ENCODE results near the gene MROH7.

MROH7 gene

DNA sequence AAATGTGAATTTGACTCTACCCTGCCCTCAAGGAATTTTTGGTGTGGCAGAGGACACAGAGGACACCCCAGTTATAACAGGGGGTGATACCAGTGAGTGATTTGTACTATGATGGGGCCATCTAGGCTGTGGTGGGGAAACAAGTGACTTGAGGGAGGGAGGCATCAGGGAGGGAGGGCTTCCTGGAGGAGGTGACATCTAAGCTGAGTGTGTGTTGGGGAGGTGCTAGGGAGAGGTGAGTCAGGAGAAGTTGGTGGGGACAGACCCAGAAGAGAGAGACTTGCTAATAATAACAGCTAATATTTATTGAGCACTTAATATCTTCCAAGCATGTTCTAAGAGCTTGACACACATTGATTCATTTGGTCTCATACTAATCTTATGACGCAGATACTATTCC is 54.2 kb downstream of the MROH7 start:
- Histone ChIP-seq H3K36me3 (ENCODE audit: control insufficient read depth, insufficient read depth, low read length) (no peaks in the 10 kb centered on the region), H3K27me3 (ENCODE audit: control insufficient read depth, insufficient read depth, low read length) (no peaks in the 10 kb centered on the region), H3K4me3 (ENCODE audit: low read length) (no peak overlapping the region), H3K9me3 (ENCODE audit: control insufficient read depth, low read length) (no peaks in the 10 kb centered on the region), H3K4me1 (ENCODE audit: control insufficient read depth, insufficient read depth, low read length) (no peaks in the 10 kb centered on the region), H3K9ac (ENCODE audit: low read length) (no peak overlapping the region)

DNA sequence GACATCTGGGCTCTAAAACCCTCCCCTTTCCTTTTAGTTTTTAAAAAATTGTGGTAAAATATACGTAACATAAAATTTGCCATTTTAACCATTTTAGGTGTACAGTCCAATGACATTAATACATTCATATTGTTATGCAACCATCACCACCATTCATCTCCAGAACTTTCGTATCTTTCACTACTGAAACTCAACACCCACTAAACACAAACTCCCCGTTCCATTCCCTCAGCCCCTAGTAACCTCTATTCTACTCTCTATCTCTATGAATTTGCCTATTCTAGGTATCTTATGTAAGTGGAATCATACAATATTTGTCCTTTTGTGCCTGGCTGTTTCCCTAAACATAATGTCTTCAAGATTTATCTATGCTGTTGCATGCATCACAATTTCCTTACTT is 54.7 kb downstream of the MROH7 start:
- no peak overlapping the region for H3K4me3 ChIP-seq (ENCODE audit: low read length)
- H3K4me1 ChIP-seq (ENCODE audit: control insufficient read depth, insufficient read depth, low read length), result no peaks in the 10 kb centered on the region
- no peak overlapping the region for H3K9ac ChIP-seq (ENCODE audit: low read length)
- no peaks in the 10 kb centered on the region for H3K36me3 ChIP-seq (ENCODE audit: control insufficient read depth, insufficient read depth, low read length)
- H3K27me3 ChIP-seq (ENCODE audit: control insufficient read depth, insufficient read depth, low read length), result no peaks in the 10 kb centered on the region
- H3K9me3 ChIP-seq (ENCODE audit: control insufficient read depth, low read length), result no peaks in the 10 kb centered on the region

DNA sequence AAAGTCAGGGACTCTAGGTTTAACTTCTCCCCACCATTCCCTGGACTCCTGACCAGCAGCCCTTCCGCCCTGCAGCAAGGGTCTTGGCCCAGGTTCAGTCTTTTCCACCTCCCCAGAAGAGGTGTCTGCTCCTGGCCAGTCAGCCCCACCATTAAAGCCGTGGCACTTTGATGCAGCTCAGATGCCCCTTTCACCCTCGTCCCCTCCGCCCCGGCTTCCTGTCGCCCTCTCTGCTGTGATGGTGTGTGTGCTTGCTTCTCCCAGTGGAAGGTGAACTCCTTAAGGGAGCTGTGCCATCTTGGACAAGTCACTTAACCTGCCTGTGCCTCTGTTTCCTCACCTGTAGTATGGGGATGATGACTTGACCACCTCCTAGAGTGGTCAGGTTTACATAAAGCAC is 56.3 kb downstream of the MROH7 start:
- Histone ChIP-seq H3K4me1 (ENCODE audit: control insufficient read depth, insufficient read depth, low read length) (no peaks in the 10 kb centered on the region), H3K27me3 (ENCODE audit: control insufficient read depth, insufficient read depth, low read length) (no peaks in the 10 kb centered on the region), H3K9me3 (ENCODE audit: control insufficient read depth, low read length) (no peaks in the 10 kb centered on the region), H3K4me3 (ENCODE audit: low read length) (no peak overlapping the region), H3K36me3 (ENCODE audit: control insufficient read depth, insufficient read depth, low read length) (no peaks in the 10 kb centered on the region), H3K9ac (ENCODE audit: low read length) (no peak overlapping the region)

DNA sequence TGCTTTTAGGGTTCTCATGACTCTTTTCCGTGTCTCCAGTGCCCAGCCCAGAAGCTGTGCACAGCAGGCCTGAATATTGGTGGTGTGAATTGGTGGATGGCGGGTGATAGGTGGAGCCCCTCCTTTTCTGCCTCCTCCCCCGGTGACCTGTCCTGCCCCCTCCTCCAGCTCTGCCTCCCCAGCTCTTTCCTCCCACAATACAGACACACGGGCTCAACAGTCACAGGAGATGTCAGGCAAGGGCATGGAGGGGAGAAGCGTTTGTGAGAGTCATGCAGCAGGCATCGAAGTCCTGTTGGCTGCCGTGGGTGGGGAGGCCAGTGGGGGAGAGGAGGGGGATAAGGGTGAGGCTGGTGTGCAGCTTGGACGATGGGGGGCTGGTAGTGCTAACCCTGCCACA is 56.8 kb downstream of the MROH7 start:
- H3K27me3 ChIP-seq (ENCODE audit: control insufficient read depth, insufficient read depth, low read length), result no peaks in the 10 kb centered on the region
- no peaks in the 10 kb centered on the region for H3K4me1 ChIP-seq (ENCODE audit: control insufficient read depth, insufficient read depth, low read length)
- no peak overlapping the region for H3K4me3 ChIP-seq (ENCODE audit: low read length)

DNA sequence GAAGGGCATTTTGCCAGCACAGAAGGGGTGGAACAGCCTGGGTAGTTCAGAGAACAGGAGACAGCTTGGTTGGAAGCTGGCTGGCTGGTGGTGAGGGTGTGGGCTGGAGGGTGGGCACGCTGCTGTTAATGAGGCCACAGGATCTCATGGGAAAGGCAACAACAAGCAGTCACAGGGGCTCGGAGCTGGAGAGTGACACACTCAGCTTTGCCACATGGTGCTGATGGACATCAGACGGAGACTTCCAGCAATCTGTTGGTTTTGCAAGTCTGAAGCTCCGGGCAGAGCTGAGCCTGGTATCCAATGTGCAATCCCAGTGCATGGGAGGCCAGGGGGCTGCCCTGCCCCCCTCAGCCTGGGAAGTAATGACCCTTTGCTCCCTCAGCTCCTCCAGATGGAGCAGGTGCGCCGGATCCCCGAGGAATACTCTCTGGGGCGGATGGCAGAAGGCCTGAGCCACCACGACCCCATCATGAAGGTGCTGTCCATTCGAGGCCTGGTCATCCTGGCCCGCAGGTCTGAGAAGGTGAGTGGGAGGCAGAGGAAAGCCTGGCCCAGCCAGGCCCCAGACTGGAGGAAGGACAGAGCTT is 58.4 kb downstream of the MROH7 start:
- Histone ChIP-seq H3K36me3 (ENCODE audit: control insufficient read depth, insufficient read depth, low read length) (no peaks in the 10 kb centered on the region), H3K9ac (ENCODE audit: low read length) (no peak overlapping the region), H3K27me3 (ENCODE audit: control insufficient read depth, insufficient read depth, low read length) (no peaks in the 10 kb centered on the region), H3K9me3 (ENCODE audit: control insufficient read depth, low read length) (no peaks in the 10 kb centered on the region), H3K4me1 (ENCODE audit: control insufficient read depth, insufficient read depth, low read length) (no peaks in the 10 kb centered on the region), H3K4me3 (ENCODE audit: low read length) (no peak overlapping the region)

More for the DNA sequence above, 56.8 kb downstream of the MROH7 start:
- Histone ChIP-seq H3K9ac (ENCODE audit: low read length) (no peak overlapping the region), H3K9me3 (ENCODE audit: control insufficient read depth, low read length) (no peaks in the 10 kb centered on the region), H3K36me3 (ENCODE audit: control insufficient read depth, insufficient read depth, low read length) (no peaks in the 10 kb centered on the region)

DNA sequence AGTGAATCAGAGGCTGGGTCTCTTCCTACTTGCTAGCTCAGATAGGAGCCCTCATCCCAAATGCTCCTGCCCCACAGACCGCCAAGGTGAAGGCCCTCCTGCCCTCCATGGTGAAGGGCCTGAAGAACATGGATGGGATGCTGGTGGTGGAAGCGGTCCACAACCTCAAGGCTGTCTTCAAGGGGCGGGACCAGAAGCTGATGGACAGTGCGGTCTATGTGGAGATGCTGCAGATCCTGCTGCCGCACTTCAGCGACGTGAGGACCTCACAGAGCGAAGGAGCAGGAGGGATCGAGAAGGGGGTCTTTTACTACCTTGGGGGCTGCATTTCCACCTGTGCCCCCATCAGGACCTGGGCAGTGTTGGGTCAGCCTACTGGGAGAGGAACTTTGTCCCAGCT is 59.5 kb downstream of the MROH7 start:
- H3K4me1 ChIP-seq (ENCODE audit: control insufficient read depth, insufficient read depth, low read length), result no peaks in the 10 kb centered on the region
- H3K36me3 ChIP-seq (ENCODE audit: control insufficient read depth, insufficient read depth, low read length), result no peaks in the 10 kb centered on the region

DNA sequence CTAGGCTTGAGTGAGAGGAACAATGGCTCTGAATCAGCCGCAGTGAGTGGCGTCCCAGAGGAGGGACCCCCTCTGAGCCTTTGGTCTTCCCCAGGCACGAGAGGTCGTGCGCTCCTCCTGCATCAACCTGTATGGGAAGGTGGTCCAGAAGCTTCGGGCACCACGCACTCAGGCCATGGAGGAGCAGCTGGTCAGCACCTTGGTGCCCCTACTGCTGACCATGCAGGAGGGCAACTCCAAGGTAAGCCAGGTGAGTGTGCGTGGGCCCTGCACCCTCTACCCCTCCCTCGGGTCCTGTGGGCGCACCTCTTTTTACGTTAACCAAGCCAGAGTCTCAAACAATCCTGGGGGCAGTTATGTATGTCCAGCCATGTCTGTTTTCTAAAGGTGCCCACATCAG is 60.4 kb downstream of the MROH7 start:
- no peaks in the 10 kb centered on the region for H3K4me1 ChIP-seq (ENCODE audit: control insufficient read depth, insufficient read depth, low read length)
- H3K9ac ChIP-seq (ENCODE audit: low read length), result no peak overlapping the region
- H3K36me3 ChIP-seq (ENCODE audit: control insufficient read depth, insufficient read depth, low read length), result no peaks in the 10 kb centered on the region
- H3K4me3 ChIP-seq (ENCODE audit: low read length), result no peak overlapping the region
- H3K9me3 ChIP-seq (ENCODE audit: control insufficient read depth, low read length), result no peaks in the 10 kb centered on the region
- H3K27me3 ChIP-seq (ENCODE audit: control insufficient read depth, insufficient read depth, low read length), result no peaks in the 10 kb centered on the region

More for the DNA sequence above, 59.5 kb downstream of the MROH7 start:
- no peak overlapping the region for H3K9ac ChIP-seq (ENCODE audit: low read length)
- no peaks in the 10 kb centered on the region for H3K9me3 ChIP-seq (ENCODE audit: control insufficient read depth, low read length)
- no peaks in the 10 kb centered on the region for H3K27me3 ChIP-seq (ENCODE audit: control insufficient read depth, insufficient read depth, low read length)
- no peak overlapping the region for H3K4me3 ChIP-seq (ENCODE audit: low read length)

DNA sequence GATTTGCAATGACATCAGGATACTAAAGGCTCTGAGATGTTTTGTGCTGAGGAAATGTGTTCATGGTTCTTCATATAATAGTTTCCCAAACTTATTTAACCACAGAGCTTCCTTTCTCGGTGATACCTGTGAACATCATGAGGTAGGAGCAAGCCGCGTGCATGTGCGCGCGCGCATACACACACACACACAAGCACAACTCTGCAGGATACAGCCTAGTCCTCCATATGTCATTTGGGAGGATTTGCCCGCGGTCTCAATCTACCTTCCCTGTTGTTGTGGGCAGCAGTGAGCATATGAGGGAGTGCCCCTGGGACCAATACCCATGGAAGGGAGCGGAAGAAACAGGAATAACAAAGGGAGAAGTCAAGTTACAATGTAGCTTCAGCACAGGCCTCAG is 61.9 kb downstream of the MROH7 start:
- no peaks in the 10 kb centered on the region for H3K4me1 ChIP-seq (ENCODE audit: control insufficient read depth, insufficient read depth, low read length)
- no peaks in the 10 kb centered on the region for H3K9me3 ChIP-seq (ENCODE audit: control insufficient read depth, low read length)
- no peak overlapping the region for H3K9ac ChIP-seq (ENCODE audit: low read length)
- no peaks in the 10 kb centered on the region for H3K27me3 ChIP-seq (ENCODE audit: control insufficient read depth, insufficient read depth, low read length)
- no peaks in the 10 kb centered on the region for H3K36me3 ChIP-seq (ENCODE audit: control insufficient read depth, insufficient read depth, low read length)
- no peak overlapping the region for H3K4me3 ChIP-seq (ENCODE audit: low read length)

DNA sequence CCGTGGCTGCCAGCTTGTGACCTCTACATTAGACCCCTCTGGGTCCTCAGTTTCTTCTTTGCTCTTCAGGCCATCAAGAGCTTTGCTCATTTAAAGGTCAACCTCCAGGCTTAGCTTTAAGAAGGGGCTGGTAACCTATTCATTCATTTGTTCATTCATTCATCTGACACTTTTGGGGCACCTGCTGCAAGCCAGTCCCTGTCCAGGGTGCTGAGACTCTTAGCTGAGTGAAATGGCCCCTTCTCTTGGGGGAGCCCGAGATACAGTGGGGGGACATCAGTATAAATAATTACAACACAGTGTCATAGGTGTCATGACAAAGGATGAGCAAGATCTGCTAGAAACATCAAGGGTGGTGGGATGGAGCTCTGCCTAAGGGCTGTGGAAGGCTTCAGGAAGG is 63.6 kb downstream of the MROH7 start:
- Histone ChIP-seq H3K4me3 (ENCODE audit: low read length) (no peak overlapping the region), H3K27me3 (ENCODE audit: control insufficient read depth, insufficient read depth, low read length) (no peaks in the 10 kb centered on the region), H3K36me3 (ENCODE audit: control insufficient read depth, insufficient read depth, low read length) (no peaks in the 10 kb centered on the region), H3K9ac (ENCODE audit: low read length) (no peak overlapping the region), H3K9me3 (ENCODE audit: control insufficient read depth, low read length) (no peaks in the 10 kb centered on the region), H3K4me1 (ENCODE audit: control insufficient read depth, insufficient read depth, low read length) (no peaks in the 10 kb centered on the region)

DNA sequence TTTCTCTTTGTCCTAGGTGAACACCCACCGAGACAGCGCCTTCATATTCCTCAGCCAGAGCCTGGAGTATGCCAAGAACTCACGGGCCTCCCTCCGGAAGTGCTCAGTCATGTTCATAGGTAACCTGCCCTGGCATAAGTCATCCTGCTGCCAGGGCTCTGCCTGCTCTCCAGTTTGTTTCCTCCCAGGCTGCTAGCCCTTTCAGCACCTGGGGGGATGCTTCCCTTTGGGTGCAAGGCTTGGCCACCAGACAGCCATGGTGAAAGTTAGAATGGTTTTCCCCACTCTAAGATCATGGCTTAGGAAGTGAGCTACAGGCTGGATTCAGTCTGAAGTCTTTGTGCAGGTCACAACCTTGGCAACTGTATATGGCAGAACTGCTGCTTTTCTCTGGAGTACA is 64.8 kb downstream of the MROH7 start:
- Histone ChIP-seq H3K4me1 (ENCODE audit: control insufficient read depth, insufficient read depth, low read length) (no peaks in the 10 kb centered on the region), H3K36me3 (ENCODE audit: control insufficient read depth, insufficient read depth, low read length) (no peaks in the 10 kb centered on the region), H3K9ac (ENCODE audit: low read length) (no peak overlapping the region), H3K4me3 (ENCODE audit: low read length) (no peak overlapping the region), H3K9me3 (ENCODE audit: control insufficient read depth, low read length) (no peaks in the 10 kb centered on the region), H3K27me3 (ENCODE audit: control insufficient read depth, insufficient read depth, low read length) (no peaks in the 10 kb centered on the region)

DNA sequence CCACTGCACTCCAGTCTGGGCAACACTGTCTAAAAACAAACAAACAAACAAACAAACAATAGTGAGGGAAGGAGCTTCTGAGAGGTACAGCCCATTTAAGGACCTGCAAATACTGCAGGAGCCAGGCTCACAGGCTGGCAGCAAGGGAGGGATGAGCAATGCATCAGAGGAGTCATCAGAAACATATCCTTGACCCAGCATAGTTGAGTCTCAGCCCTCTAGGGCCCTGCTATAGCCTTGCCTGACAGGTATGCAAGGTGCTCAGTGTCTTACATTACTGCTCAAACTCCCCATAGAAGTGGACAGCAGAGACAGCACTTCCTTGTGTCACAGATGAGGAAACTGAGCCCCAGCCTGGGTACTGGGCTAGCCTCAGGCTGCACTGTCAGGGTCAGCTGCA is 66.8 kb downstream of the MROH7 start:
- H3K27me3 ChIP-seq (ENCODE audit: control insufficient read depth, insufficient read depth, low read length), result no peaks in the 10 kb centered on the region
- H3K9ac ChIP-seq (ENCODE audit: low read length), result no peak overlapping the region
- H3K36me3 ChIP-seq (ENCODE audit: control insufficient read depth, insufficient read depth, low read length), result no peaks in the 10 kb centered on the region
- H3K9me3 ChIP-seq (ENCODE audit: control insufficient read depth, low read length), result no peaks in the 10 kb centered on the region
- no peak overlapping the region for H3K4me3 ChIP-seq (ENCODE audit: low read length)
- H3K4me1 ChIP-seq (ENCODE audit: control insufficient read depth, insufficient read depth, low read length), result no peaks in the 10 kb centered on the region

DNA sequence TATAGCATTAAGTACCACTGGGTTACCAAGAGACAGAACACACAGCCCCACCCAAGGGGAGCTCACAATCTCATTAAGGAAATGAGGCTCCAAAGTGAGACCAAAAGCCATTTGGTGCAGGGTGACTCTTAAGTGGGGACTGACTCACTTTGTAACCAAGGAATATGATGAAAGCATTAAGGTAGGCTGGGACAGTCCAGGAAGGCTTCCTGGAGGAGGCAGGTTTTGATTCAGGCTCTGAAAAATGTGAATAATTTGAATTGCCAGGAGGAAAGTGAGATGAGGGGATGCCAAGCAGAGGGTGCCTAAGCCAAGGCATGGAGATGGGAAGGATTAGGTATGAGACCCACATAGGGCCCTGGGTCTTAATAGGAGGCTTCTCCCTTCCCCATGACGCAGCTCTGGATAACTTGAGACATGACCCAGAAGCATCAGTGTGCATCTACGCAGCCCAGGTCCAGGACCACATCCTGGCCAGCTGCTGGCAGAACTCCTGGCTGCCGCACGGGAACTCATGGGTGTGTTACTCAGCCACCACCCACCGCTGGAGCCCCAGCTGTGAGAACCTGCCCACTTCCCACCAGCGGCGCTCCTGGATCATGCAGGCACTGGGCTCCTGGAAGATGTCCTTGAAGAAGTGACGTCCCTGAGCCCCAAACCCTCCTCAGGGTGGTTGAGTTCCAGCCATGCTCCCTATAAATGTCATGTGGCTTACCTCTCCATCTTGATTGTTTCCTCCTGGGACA is 68.1 kb downstream of the MROH7 start:
- H3K4me1 ChIP-seq (ENCODE audit: control insufficient read depth, insufficient read depth, low read length), result no peaks in the 10 kb centered on the region
- no peaks in the 10 kb centered on the region for H3K9me3 ChIP-seq (ENCODE audit: control insufficient read depth, low read length)
- H3K9ac ChIP-seq (ENCODE audit: low read length), result no peak overlapping the region

More for the DNA sequence above, 68.1 kb downstream of the MROH7 start:
- Histone ChIP-seq H3K27me3 (ENCODE audit: control insufficient read depth, insufficient read depth, low read length) (no peaks in the 10 kb centered on the region), H3K4me3 (ENCODE audit: low read length) (no peak overlapping the region), H3K36me3 (ENCODE audit: control insufficient read depth, insufficient read depth, low read length) (no peaks in the 10 kb centered on the region)
